Measurements from ENCODE around the gene ENO4.

ENO4 gene

DNA sequence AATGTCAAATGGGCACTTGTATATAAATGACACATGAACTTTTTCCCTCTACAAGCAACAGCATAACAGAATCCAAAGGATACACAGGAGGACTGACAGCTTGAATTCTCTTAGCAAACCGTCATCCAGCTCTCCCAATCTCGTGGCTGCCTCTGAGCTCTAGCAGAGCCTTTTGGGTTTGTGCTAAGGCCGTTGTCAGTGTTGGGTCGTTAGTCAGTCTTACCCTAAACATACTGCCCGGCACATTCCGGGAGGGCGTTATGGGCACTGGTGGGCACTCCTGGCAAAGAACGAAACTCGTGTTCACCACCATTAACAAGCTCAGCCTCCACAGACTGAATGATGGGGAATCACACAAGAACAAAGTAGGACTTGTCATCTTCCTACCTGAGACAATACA is 19.6 kb upstream of the ENO4 start:
- no peak overlapping the region for H3K9ac ChIP-seq (ENCODE audit: low read depth in 1 of 2, low read length in 2 of 2)
- no peak overlapping the region for H3K4me3 ChIP-seq (ENCODE audit: low read depth in 1 of 2, low read length in 2 of 2)
- no peak overlapping the region for H3K27ac ChIP-seq (ENCODE audit: low read depth, low read length)
- no peaks in the 10 kb centered on the region for H3K27me3 ChIP-seq (ENCODE audit: control insufficient read depth in 1 of 2, insufficient read depth in 2 of 2, low read length in 2 of 2)
- no peaks in the 10 kb centered on the region for H3K4me1 ChIP-seq (ENCODE audit: control insufficient read depth in 1 of 2, insufficient read depth in 2 of 2, low read length in 2 of 2)
- no peaks in the 10 kb centered on the region for H3K36me3 ChIP-seq (ENCODE audit: control insufficient read depth in 1 of 2, insufficient read depth in 2 of 2, low read length in 2 of 2)
- H3K9me3 ChIP-seq (ENCODE audit: control insufficient read depth in 1 of 2, low read length in 2 of 2): no peaks in the 10 kb centered on the region

DNA sequence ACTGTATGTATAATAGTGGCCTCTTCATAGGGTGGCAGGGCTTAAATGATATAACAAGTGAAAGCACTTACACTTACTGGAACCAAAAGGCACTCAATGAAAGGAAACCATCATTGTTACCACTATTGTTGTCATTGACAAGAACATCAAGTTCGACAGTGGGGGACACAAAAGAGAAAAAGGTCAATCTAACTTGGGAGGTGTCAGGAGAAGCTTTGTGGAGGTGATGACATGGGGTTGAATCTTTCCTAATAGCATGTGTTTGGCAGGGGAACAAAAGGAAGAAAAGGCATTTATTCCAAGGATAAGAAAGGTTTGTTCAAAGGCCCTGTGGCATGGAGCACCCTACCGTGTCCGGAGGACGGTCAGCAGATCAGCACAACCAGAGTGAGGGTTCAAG is 18.2 kb upstream of the ENO4 start:
- no peaks in the 10 kb centered on the region for H3K4me1 ChIP-seq (ENCODE audit: control insufficient read depth in 1 of 2, insufficient read depth in 2 of 2, low read length in 2 of 2)
- no peaks in the 10 kb centered on the region for H3K27me3 ChIP-seq (ENCODE audit: control insufficient read depth in 1 of 2, insufficient read depth in 2 of 2, low read length in 2 of 2)
- no peaks in the 10 kb centered on the region for H3K36me3 ChIP-seq (ENCODE audit: control insufficient read depth in 1 of 2, insufficient read depth in 2 of 2, low read length in 2 of 2)
- no peak overlapping the region for H3K27ac ChIP-seq (ENCODE audit: low read depth, low read length)
- H3K9me3 ChIP-seq (ENCODE audit: control insufficient read depth in 1 of 2, low read length in 2 of 2): no peaks in the 10 kb centered on the region
- H3K9ac ChIP-seq (ENCODE audit: low read depth in 1 of 2, low read length in 2 of 2): no peak overlapping the region
- H3K4me3 ChIP-seq (ENCODE audit: low read depth in 1 of 2, low read length in 2 of 2): no peak overlapping the region

DNA sequence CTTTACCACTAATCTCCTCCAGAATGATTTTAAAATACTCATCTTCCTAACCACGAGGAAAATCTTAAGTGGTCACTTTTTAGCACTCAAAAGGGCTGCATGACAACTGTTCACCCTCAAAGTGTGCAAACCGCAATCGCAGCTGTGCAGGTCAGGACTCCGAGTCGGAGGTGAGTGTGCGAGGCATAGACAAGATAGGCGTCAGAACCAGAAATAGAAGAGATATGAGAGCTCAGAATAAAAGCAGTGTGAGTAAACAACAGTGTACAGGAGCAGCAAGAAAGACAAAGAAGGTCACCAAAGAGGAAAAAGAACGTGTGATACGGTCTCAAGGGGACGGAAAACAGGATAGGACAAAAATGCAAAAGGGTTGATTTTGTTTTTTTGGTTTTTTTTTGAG is 17.5 kb upstream of the ENO4 start:
- no peak overlapping the region for H3K4me3 ChIP-seq (ENCODE audit: low read depth in 1 of 2, low read length in 2 of 2)
- no peaks in the 10 kb centered on the region for H3K36me3 ChIP-seq (ENCODE audit: control insufficient read depth in 1 of 2, insufficient read depth in 2 of 2, low read length in 2 of 2)
- no peaks in the 10 kb centered on the region for H3K9me3 ChIP-seq (ENCODE audit: control insufficient read depth in 1 of 2, low read length in 2 of 2)
- H3K9ac ChIP-seq (ENCODE audit: low read depth in 1 of 2, low read length in 2 of 2): no peak overlapping the region
- H3K27ac ChIP-seq (ENCODE audit: low read depth, low read length): no peak overlapping the region
- no peaks in the 10 kb centered on the region for H3K27me3 ChIP-seq (ENCODE audit: control insufficient read depth in 1 of 2, insufficient read depth in 2 of 2, low read length in 2 of 2)
- H3K4me1 ChIP-seq (ENCODE audit: control insufficient read depth in 1 of 2, insufficient read depth in 2 of 2, low read length in 2 of 2): no peaks in the 10 kb centered on the region

DNA sequence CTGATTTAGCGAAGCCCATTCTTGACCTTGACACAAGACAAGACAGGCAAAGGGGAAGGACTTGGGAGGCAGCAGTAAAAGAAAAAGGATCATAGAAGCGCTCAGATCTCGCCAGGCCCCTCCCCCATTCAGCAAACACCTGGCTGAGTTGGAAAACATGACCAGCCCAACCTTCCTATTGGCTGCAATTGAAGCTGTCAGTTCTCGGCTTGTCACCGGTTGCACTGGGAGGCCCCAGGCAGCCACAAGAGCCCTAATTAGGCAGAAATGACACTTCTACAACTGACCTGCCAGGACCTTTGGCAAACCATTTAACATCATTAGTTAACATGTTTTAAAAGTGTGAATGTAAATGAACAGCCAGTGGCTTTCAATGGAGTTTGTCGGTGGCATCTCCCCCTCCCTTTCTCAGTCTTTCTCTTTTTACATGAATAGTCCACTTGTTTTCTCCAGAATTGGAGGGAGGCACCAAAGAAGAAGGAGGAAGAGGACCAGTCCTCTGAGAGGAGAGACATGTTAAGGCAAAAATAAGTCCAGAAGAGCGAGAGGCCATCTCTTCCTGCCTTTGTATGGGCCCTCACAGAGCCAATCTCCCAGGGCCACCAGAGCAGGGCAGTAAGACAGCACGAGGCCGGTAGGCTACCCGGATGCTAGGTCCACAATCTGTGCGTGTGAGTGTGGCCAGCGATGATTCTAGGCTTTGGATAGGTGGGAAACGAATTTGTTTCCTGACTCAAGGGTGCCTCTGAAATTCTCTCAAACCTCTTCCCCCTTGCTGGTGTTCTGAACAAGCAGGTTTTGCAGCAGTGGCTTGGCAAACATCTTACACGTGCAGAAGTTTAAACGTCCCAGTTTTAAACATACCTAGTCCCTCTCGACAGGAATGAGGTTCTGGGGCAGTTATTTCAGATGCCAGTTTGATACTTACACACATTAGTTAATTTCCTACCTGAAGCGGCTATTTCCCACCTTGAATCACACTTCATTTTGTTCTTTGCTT is 15.0 kb upstream of the ENO4 start:
- H3K27ac ChIP-seq (ENCODE audit: low read depth, low read length): no peak overlapping the region

DNA sequence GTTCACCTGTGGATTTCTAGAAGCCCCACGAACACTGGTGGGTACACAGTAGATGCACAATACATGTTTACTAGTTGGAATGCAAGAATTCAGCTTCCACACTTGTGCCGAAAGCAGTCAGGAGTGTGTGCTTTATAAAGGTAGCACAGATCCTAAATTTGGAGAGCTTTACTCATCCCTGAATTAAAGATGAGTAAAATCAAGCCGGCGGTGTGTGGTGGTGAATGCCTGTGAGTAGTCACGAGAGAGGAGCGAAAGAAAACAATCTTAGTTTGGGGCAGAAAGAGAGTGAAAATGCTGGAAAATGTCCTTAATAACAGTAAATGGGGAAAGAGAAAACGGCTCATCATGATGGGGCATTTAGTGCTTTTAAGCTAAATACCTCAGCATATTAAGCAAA is 13.6 kb upstream of the ENO4 start:
- H3K4me3 ChIP-seq (ENCODE audit: low read depth in 1 of 2, low read length in 2 of 2): no peak overlapping the region
- no peak overlapping the region for H3K9ac ChIP-seq (ENCODE audit: low read depth in 1 of 2, low read length in 2 of 2)
- H3K9me3 ChIP-seq (ENCODE audit: control insufficient read depth in 1 of 2, low read length in 2 of 2): no peaks in the 10 kb centered on the region
- no peaks in the 10 kb centered on the region for H3K27me3 ChIP-seq (ENCODE audit: control insufficient read depth in 1 of 2, insufficient read depth in 2 of 2, low read length in 2 of 2)
- no peak overlapping the region for H3K27ac ChIP-seq (ENCODE audit: low read depth, low read length)
- no peaks in the 10 kb centered on the region for H3K36me3 ChIP-seq (ENCODE audit: control insufficient read depth in 1 of 2, insufficient read depth in 2 of 2, low read length in 2 of 2)
- H3K4me1 ChIP-seq (ENCODE audit: control insufficient read depth in 1 of 2, insufficient read depth in 2 of 2, low read length in 2 of 2): peaks cover 0 to 11% of the 10 kb centered on the region in 2 donors

More for the DNA sequence above, 15.0 kb upstream of the ENO4 start:
- Histone ChIP-seq H3K27me3 (ENCODE audit: control insufficient read depth in 1 of 2, insufficient read depth in 2 of 2, low read length in 2 of 2) (no peaks in the 10 kb centered on the region), H3K4me3 (ENCODE audit: low read depth in 1 of 2, low read length in 2 of 2) (no peak overlapping the region), H3K4me1 (ENCODE audit: control insufficient read depth in 1 of 2, insufficient read depth in 2 of 2, low read length in 2 of 2) (peaks cover 0 to 11% of the 10 kb centered on the region in 2 donors), H3K36me3 (ENCODE audit: control insufficient read depth in 1 of 2, insufficient read depth in 2 of 2, low read length in 2 of 2) (no peaks in the 10 kb centered on the region), H3K9ac (ENCODE audit: low read depth in 1 of 2, low read length in 2 of 2) (no peak overlapping the region), H3K9me3 (ENCODE audit: control insufficient read depth in 1 of 2, low read length in 2 of 2) (no peaks in the 10 kb centered on the region)

DNA sequence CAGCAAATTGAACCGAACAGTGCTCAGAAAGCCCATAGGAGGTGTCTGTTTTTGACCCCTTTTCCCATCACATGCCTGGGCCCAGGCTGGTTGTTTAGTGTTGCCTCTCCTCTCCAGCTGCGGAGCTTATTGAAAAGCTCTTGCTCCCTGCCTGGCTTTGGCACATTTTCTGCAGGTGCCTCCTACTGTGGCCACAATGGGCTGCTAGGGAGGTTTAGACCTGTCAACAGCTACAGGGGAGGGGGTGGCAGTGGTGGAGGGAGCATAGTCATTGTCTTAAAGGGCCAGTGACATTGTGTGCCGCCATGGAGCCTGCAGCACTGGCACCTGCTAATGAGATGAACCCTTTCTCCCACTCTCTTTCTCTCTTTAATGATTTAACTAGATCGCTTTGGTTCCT is 13.2 kb upstream of the ENO4 start:
- H3K9me3 ChIP-seq (ENCODE audit: control insufficient read depth in 1 of 2, low read length in 2 of 2): no peaks in the 10 kb centered on the region
- H3K4me3 ChIP-seq (ENCODE audit: low read depth in 1 of 2, low read length in 2 of 2): no peak overlapping the region
- H3K27me3 ChIP-seq (ENCODE audit: control insufficient read depth in 1 of 2, insufficient read depth in 2 of 2, low read length in 2 of 2): no peaks in the 10 kb centered on the region
- H3K9ac ChIP-seq (ENCODE audit: low read depth in 1 of 2, low read length in 2 of 2): no peak overlapping the region
- H3K4me1 ChIP-seq (ENCODE audit: control insufficient read depth in 1 of 2, insufficient read depth in 2 of 2, low read length in 2 of 2): peaks cover 0 to 11% of the 10 kb centered on the region in 2 donors
- H3K36me3 ChIP-seq (ENCODE audit: control insufficient read depth in 1 of 2, insufficient read depth in 2 of 2, low read length in 2 of 2): no peaks in the 10 kb centered on the region
- no peak overlapping the region for H3K27ac ChIP-seq (ENCODE audit: low read depth, low read length)

DNA sequence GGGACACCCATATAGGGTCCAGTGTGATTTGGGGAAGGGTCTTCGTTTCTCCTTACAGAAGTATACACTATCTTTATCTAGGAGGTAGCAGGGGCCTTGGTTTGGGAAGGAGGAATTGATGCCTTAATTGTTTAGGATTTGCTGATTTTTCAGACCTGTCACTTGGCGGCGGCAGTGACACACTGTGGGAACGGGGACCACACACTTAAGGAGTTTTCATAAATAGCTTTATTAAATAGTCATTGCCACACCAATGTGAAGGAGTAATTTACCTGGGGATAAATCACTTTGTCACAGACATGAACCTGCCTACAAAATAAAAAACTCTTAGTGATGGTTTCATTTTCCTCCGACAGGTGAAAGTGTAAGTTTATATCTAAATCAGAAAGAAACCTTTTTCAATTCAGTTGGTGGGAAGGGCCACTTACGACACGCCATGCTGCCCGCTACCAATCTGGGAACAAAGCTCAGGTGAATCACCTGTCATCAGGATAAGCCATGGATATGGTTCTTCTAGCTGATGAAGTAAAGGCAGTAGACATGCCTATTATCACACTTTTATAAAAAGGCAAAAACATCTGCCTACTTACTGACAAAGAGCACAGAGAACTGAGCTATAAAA is 12.3 kb upstream of the ENO4 start:
- Histone ChIP-seq H3K4me3 (ENCODE audit: low read depth in 1 of 2, low read length in 2 of 2) (no peak overlapping the region), H3K9me3 (ENCODE audit: control insufficient read depth in 1 of 2, low read length in 2 of 2) (no peaks in the 10 kb centered on the region), H3K36me3 (ENCODE audit: control insufficient read depth in 1 of 2, insufficient read depth in 2 of 2, low read length in 2 of 2) (no peaks in the 10 kb centered on the region), H3K27me3 (ENCODE audit: control insufficient read depth in 1 of 2, insufficient read depth in 2 of 2, low read length in 2 of 2) (no peaks in the 10 kb centered on the region), H3K27ac (ENCODE audit: low read depth, low read length) (no peak overlapping the region), H3K4me1 (ENCODE audit: control insufficient read depth in 1 of 2, insufficient read depth in 2 of 2, low read length in 2 of 2) (peaks cover 0 to 11% of the 10 kb centered on the region in 2 donors), H3K9ac (ENCODE audit: low read depth in 1 of 2, low read length in 2 of 2) (no peak overlapping the region)

DNA sequence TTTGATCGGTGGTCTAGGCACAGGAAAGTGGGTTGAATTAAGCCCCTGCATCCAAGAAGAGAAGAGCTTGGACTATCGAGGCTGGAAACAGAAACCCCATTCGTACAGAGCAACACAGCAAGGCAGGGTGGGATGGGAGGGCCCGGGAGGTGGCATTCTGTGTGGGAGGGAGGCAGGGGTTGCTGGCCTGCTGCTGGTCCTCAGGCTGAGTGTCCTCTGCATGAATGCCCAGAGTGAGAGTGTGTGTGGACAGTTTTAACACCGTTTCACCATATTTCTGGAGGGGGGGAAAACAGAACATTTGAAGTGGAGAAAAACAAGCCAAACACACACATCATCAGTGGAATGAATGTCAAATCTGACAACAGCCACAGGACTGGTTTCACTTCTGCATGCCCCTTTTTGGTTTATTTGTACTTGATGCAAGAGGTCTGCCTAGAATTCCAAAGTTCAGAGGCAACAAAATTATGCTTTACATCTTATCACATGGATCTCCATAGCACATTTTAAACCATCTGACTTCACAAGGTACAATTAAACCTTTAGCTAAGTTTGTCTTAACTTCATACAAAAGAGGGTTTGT is 11.1 kb upstream of the ENO4 start:
- Histone ChIP-seq H3K27me3 (ENCODE audit: control insufficient read depth in 1 of 2, insufficient read depth in 2 of 2, low read length in 2 of 2) (no peaks in the 10 kb centered on the region), H3K27ac (ENCODE audit: low read depth, low read length) (no peak overlapping the region), H3K4me1 (ENCODE audit: control insufficient read depth in 1 of 2, insufficient read depth in 2 of 2, low read length in 2 of 2) (peaks cover 0 to 11% of the 10 kb centered on the region in 2 donors), H3K4me3 (ENCODE audit: low read depth in 1 of 2, low read length in 2 of 2) (no peak overlapping the region), H3K36me3 (ENCODE audit: control insufficient read depth in 1 of 2, insufficient read depth in 2 of 2, low read length in 2 of 2) (no peaks in the 10 kb centered on the region), H3K9me3 (ENCODE audit: control insufficient read depth in 1 of 2, low read length in 2 of 2) (no peaks in the 10 kb centered on the region), H3K9ac (ENCODE audit: low read depth in 1 of 2, low read length in 2 of 2) (no peak overlapping the region)

DNA sequence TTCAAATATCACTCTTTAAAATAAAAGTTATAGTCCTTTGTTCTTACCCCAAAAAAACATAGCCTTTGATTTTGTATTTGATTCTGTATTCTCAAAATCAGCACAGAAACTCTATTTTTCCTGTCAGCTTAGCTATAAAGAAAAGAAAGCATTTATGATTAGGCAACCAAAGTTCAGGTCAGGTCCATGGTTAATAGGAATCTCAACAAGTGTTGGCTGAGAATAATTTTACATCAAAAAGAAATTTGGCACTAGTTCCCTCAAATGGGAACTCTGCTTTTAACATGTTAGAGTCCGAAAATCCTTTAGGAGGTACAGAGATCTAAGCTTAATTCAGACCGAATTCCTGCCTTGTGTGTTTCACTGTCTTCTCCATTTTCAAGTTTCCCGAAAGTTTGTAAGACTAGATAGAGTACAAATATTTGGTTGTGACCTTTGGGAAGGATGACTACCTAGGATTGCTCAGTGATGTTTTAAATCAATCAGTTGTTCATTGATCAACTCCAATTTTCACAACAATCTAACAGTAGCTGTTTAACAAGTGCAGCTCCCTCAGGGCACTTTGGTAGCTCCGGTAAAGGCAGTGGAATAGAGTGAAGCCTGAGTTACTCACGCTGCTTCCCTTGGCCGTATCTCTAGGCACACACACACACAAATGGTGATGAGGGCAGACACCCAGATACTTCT is 8.8 kb upstream of the ENO4 start:
- H3K36me3 ChIP-seq (ENCODE audit: control insufficient read depth in 1 of 2, insufficient read depth in 2 of 2, low read length in 2 of 2): no peaks in the 10 kb centered on the region
- H3K27me3 ChIP-seq (ENCODE audit: control insufficient read depth in 1 of 2, insufficient read depth in 2 of 2, low read length in 2 of 2): no peaks in the 10 kb centered on the region
- H3K4me3 ChIP-seq (ENCODE audit: low read depth in 1 of 2, low read length in 2 of 2): no peak overlapping the region
- no peaks in the 10 kb centered on the region for H3K9me3 ChIP-seq (ENCODE audit: control insufficient read depth in 1 of 2, low read length in 2 of 2)
- H3K27ac ChIP-seq (ENCODE audit: low read depth, low read length): no peak overlapping the region
- H3K9ac ChIP-seq (ENCODE audit: low read depth in 1 of 2, low read length in 2 of 2): no peak overlapping the region
- H3K4me1 ChIP-seq (ENCODE audit: control insufficient read depth in 1 of 2, insufficient read depth in 2 of 2, low read length in 2 of 2): peaks cover 0 to 11% of the 10 kb centered on the region in 2 donors

DNA sequence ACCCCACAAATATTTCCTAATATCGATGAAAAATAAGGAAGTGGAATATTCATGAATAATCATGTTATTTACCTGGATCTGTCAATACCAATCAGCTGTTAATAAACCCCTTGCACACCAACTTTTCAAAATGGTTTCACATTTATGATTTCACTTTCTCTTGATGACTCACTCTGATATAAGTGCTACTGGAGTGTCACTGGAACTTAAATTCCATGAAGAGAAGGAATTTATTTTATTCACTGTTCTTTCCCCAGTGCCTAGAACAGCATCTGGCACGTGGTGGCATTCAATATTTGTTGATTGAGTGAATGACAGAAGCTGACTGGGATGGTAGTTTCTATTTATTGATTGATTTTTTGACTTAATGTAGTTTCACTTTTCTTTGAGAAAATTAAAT is 3.5 kb upstream of the ENO4 start:
- H3K4me3 ChIP-seq (ENCODE audit: low read depth in 1 of 2, low read length in 2 of 2): no peak overlapping the region
- peaks cover 10 to 17% of the 10 kb centered on the region in 2 donors for H3K4me1 ChIP-seq (ENCODE audit: control insufficient read depth in 1 of 2, insufficient read depth in 2 of 2, low read length in 2 of 2)
- no peak overlapping the region for H3K9ac ChIP-seq (ENCODE audit: low read depth in 1 of 2, low read length in 2 of 2)
- no peaks in the 10 kb centered on the region for H3K9me3 ChIP-seq (ENCODE audit: control insufficient read depth in 1 of 2, low read length in 2 of 2)
- no peaks in the 10 kb centered on the region for H3K36me3 ChIP-seq (ENCODE audit: control insufficient read depth in 1 of 2, insufficient read depth in 2 of 2, low read length in 2 of 2)
- peaks cover 0 to 5% of the 10 kb centered on the region in 2 donors for H3K27me3 ChIP-seq (ENCODE audit: control insufficient read depth in 1 of 2, insufficient read depth in 2 of 2, low read length in 2 of 2)
- no peak overlapping the region for H3K27ac ChIP-seq (ENCODE audit: low read depth, low read length)
